PC-3 (cell line): ENCODE measurements around the gene ENOX2.

Experiments
- EZH2 ChIP-seq: fragments of 300-600 bp; sonication (generic); IDR thresholded peaks from one replicate; pipeline ENCODE4 v1.6.1; 2017; ENCODE audit warnings: antibody characterized with exemption, mild to moderate bottlenecking, low read length; ENCODE audit not compliant: unreplicated experiment
- EZH2phosphoT487 ChIP-seq: fragments of 300-600 bp; sonication (generic); IDR thresholded peaks from 2 replicates; pipeline ENCODE4 v1.6.1; 2018; ENCODE audit warnings: mild to moderate bottlenecking, antibody characterized with exemption, low read length, borderline replicate concordance
- TF ChIP-seq, protein P1 (sequence below): fragments of 300-600 bp; sonication (generic); conservative IDR thresholded peaks from 2 replicates; pipeline ENCODE4 v1.5.1; 2017; ENCODE audit warnings: antibody characterized with exemption, low read depth, mild to moderate bottlenecking, low read length

GRCh38 chrX:130786030-130786429, 117.0 kb downstream of the ENOX2 start:
- TF ChIP-seq, protein P1, sequence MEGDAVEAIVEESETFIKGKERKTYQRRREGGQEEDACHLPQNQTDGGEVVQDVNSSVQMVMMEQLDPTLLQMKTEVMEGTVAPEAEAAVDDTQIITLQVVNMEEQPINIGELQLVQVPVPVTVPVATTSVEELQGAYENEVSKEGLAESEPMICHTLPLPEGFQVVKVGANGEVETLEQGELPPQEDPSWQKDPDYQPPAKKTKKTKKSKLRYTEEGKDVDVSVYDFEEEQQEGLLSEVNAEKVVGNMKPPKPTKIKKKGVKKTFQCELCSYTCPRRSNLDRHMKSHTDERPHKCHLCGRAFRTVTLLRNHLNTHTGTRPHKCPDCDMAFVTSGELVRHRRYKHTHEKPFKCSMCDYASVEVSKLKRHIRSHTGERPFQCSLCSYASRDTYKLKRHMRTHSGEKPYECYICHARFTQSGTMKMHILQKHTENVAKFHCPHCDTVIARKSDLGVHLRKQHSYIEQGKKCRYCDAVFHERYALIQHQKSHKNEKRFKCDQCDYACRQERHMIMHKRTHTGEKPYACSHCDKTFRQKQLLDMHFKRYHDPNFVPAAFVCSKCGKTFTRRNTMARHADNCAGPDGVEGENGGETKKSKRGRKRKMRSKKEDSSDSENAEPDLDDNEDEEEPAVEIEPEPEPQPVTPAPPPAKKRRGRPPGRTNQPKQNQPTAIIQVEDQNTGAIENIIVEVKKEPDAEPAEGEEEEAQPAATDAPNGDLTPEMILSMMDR: no peak
- TF ChIP-seq EZH2phosphoT487 (no peak), EZH2 (no peak)
